HEK293 (cell line): ENCODE data around the gene IL25.

Experiments used
- CTCF ChIA-PET: fragments of 350-600 bp; formaldehyde crosslinking; extraction: SDS; loops from one replicate; lab custom pipeline; 2021; ENCODE audit warnings: antibody characterized with exemption; lab: Yijun Ruan, JAX
- POLR2A ChIA-PET: fragments of 300-600 bp; formaldehyde crosslinking; extraction: SDS; loops from one replicate; lab custom pipeline; 2020; ENCODE audit warnings: antibody characterized with exemption, inconsistent platforms; lab: Yijun Ruan, JAX
- H3K27ac ChIP-seq: fragments of 200-500 bp; sonication (Bioruptor generic); 2 replicates; pipeline ENCODE4 v1.5.1; 2014; ENCODE audit warnings: low read depth, low read length, control low read depth, inconsistent platforms; ENCODE audit errors: extremely low read depth
- H3K36me3 ChIP-seq, 2 experiments: fragments of 200-500 bp in 1 of 2; sonication (Bioruptor generic) in 1 of 2; 1 replicate in 1 of 2; 2 replicates in 1 of 2; pipeline ENCODE4 v1.5.1; 2014 to 2017; ENCODE audit warnings: inconsistent platforms in 2 of 2, low read length in 2 of 2; ENCODE audit not compliant: control insufficient read depth in 2 of 2, insufficient read depth in 1 of 2
- H3K4me1 ChIP-seq: fragments of 200-500 bp; sonication (Bioruptor generic); 2 replicates; pipeline ENCODE4 v1.5.1; 2014; ENCODE audit warnings: mild to moderate bottlenecking, low read length, inconsistent platforms; ENCODE audit not compliant: control insufficient read depth, insufficient read depth
- H3K4me3 ChIP-seq: 2 replicates; pipeline ENCODE4 v1.5.1; 2011; ENCODE audit warnings: low read depth, mild to moderate bottlenecking, control low read depth, low read length, moderate library complexity
- H3K9me3 ChIP-seq: fragments of 200-500 bp; sonication (Bioruptor generic); 2 replicates; pipeline ENCODE4 v1.5.1; 2014; ENCODE audit warnings: low read depth, low read length, inconsistent platforms; ENCODE audit not compliant: control insufficient read depth, insufficient read depth
- CTCF ChIP-seq: fragments of 450-650 bp; formaldehyde crosslinking; IDR thresholded peaks from 2 replicates; pipeline ENCODE4 v1.5.1; 2016; ENCODE audit warnings: missing biosample characterization, missing genetic modification characterization
- FEZF1 ChIP-seq: fragments of 450-650 bp; formaldehyde crosslinking; IDR thresholded peaks from 2 replicates; pipeline ENCODE4 v1.5.1; 2016; ENCODE audit warnings: missing biosample characterization, missing genetic modification characterization
- KLF8 ChIP-seq: fragments of 450-650 bp; formaldehyde crosslinking; IDR thresholded peaks from 2 replicates; pipeline ENCODE4 v1.5.1; 2016; ENCODE audit warnings: missing biosample characterization, missing genetic modification characterization
- MEIS1 ChIP-seq: sonication (generic); formaldehyde crosslinking; IDR thresholded peaks from 2 replicates; pipeline ENCODE4 v1.8.1; 2022; ENCODE audit warnings: missing genetic modification reagents, mild to moderate bottlenecking, borderline replicate concordance
- SALL2 ChIP-seq: fragments of 450-650 bp; formaldehyde crosslinking; IDR thresholded peaks from 2 replicates; pipeline ENCODE4 v1.5.0; 2017; ENCODE audit warnings: missing biosample characterization, mild to moderate bottlenecking, missing genetic modification characterization, borderline replicate concordance
- SCRT2 ChIP-seq: fragments of 450-650 bp; formaldehyde crosslinking; IDR thresholded peaks from 2 replicates; pipeline ENCODE4 v1.5.1; 2016; ENCODE audit warnings: missing biosample characterization, missing genetic modification characterization
- TRIM28 ChIP-seq: IDR thresholded peaks from 2 replicates; pipeline ENCODE4 v1.6.1; 2011; ENCODE audit warnings: low read length, control low read depth, borderline replicate concordance
- WT1 ChIP-seq: fragments of 450-650 bp; formaldehyde crosslinking; IDR thresholded peaks from 2 replicates; pipeline ENCODE4 v1.5.1; 2016; ENCODE audit warnings: missing biosample characterization, missing genetic modification characterization
- YY2 ChIP-seq: fragments of 450-650 bp; formaldehyde crosslinking; IDR thresholded peaks from 2 replicates; pipeline ENCODE4 v1.5.1; 2016; ENCODE audit warnings: missing biosample characterization, missing genetic modification characterization
- ZFP37 ChIP-seq: fragments of 450-650 bp; formaldehyde crosslinking; IDR thresholded peaks from 2 replicates; pipeline ENCODE4 v1.5.1; 2016; ENCODE audit warnings: missing biosample characterization, missing genetic modification characterization
- ZNF10 ChIP-seq: fragments of 450-650 bp; formaldehyde crosslinking; IDR thresholded peaks from 2 replicates; pipeline ENCODE4 v1.5.1; 2017; ENCODE audit warnings: missing biosample characterization, missing genetic modification characterization
- ZNF121 ChIP-seq: fragments of 450-650 bp; formaldehyde crosslinking; IDR thresholded peaks from 2 replicates; pipeline ENCODE4 v1.5.1; 2016; ENCODE audit warnings: missing biosample characterization, missing genetic modification characterization
- ZNF157 ChIP-seq: fragments of 450-650 bp; formaldehyde crosslinking; IDR thresholded peaks from 2 replicates; pipeline ENCODE4 v1.5.1; 2016; ENCODE audit warnings: missing biosample characterization, missing genetic modification characterization
- ZNF19 ChIP-seq: fragments of 450-650 bp; formaldehyde crosslinking; IDR thresholded peaks from 2 replicates; pipeline ENCODE4; 2016; ENCODE audit warnings: missing biosample characterization, missing genetic modification characterization, low read depth
- ZNF248 ChIP-seq: fragments of 450-650 bp; formaldehyde crosslinking; IDR thresholded peaks from 2 replicates; pipeline ENCODE4 v1.5.1; 2017; ENCODE audit warnings: missing biosample characterization, missing genetic modification characterization
- ZNF335 ChIP-seq: fragments of 450-650 bp; formaldehyde crosslinking; conservative IDR thresholded peaks from 2 replicates; pipeline ENCODE4 v1.5.1; 2016; ENCODE audit warnings: missing biosample characterization, missing genetic modification characterization
- ZNF391 ChIP-seq: fragments of 450-650 bp; formaldehyde crosslinking; IDR thresholded peaks from 2 replicates; pipeline ENCODE4 v1.5.1; 2016; ENCODE audit warnings: low read depth, missing biosample characterization, missing genetic modification characterization, borderline replicate concordance
- ZNF404 ChIP-seq: fragments of 450-650 bp; formaldehyde crosslinking; IDR thresholded peaks from 2 replicates; pipeline ENCODE4 v1.5.1; 2017; ENCODE audit warnings: missing biosample characterization, missing genetic modification characterization
- ZNF416 ChIP-seq: fragments of 450-650 bp; formaldehyde crosslinking; IDR thresholded peaks from 2 replicates; pipeline ENCODE4 v1.5.1; 2016; ENCODE audit warnings: missing biosample characterization, missing genetic modification characterization
- ZNF473 ChIP-seq: fragments of 450-650 bp; formaldehyde crosslinking; IDR thresholded peaks from 2 replicates; pipeline ENCODE4 v1.5.1; 2017; ENCODE audit warnings: missing biosample characterization, missing genetic modification characterization
- ZNF488 ChIP-seq: fragments of 450-650 bp; formaldehyde crosslinking; IDR thresholded peaks from 2 replicates; pipeline ENCODE4 v1.5.1; 2016; ENCODE audit warnings: missing biosample characterization, missing genetic modification characterization
- ZNF514 ChIP-seq: fragments of 450-650 bp; formaldehyde crosslinking; IDR thresholded peaks from 2 replicates; pipeline ENCODE4 v1.5.1; 2016; ENCODE audit warnings: missing biosample characterization, missing genetic modification characterization
- ZNF560 ChIP-seq: fragments of 450-650 bp; formaldehyde crosslinking; IDR thresholded peaks from 2 replicates; pipeline ENCODE4 v1.5.1; 2017; ENCODE audit warnings: missing biosample characterization, missing genetic modification characterization, borderline replicate concordance
- ZNF585B ChIP-seq: fragments of 450-650 bp; formaldehyde crosslinking; IDR thresholded peaks from 2 replicates; pipeline ENCODE4 v1.5.1; 2016; ENCODE audit warnings: missing biosample characterization, missing genetic modification characterization
- ZNF610 ChIP-seq: fragments of 450-650 bp; formaldehyde crosslinking; IDR thresholded peaks from 2 replicates; pipeline ENCODE4 v1.5.1; 2016; ENCODE audit warnings: missing biosample characterization, missing genetic modification characterization, borderline replicate concordance
- ZNF624 ChIP-seq: fragments of 450-650 bp; formaldehyde crosslinking; IDR thresholded peaks from 2 replicates; pipeline ENCODE4 v1.5.1; 2017; ENCODE audit warnings: missing biosample characterization, missing genetic modification characterization
- ZNF701 ChIP-seq: fragments of 450-650 bp; formaldehyde crosslinking; IDR thresholded peaks from 2 replicates; pipeline ENCODE4 v1.5.1; 2016; ENCODE audit warnings: missing biosample characterization, missing genetic modification characterization
- ZNF830 ChIP-seq: fragments of 450-650 bp; IDR thresholded peaks from 2 replicates; pipeline ENCODE4 v1.5.0; 2018; ENCODE audit warnings: missing biosample characterization, missing genetic modification characterization, low read depth, mild to moderate bottlenecking, moderate library complexity
- ZSCAN16 ChIP-seq: fragments of 450-650 bp; formaldehyde crosslinking; IDR thresholded peaks from 2 replicates; pipeline ENCODE4 v1.5.1; 2016; ENCODE audit warnings: missing biosample characterization, missing genetic modification characterization
- ZXDB ChIP-seq: fragments of 450-650 bp; formaldehyde crosslinking; IDR thresholded peaks from 2 replicates; pipeline ENCODE4 v1.5.1; 2016; ENCODE audit warnings: missing biosample characterization, missing genetic modification characterization
- TF ChIP-seq, protein P1 (sequence below): fragments of 450-650 bp; formaldehyde crosslinking; IDR thresholded peaks from 2 replicates; pipeline ENCODE4 v1.5.1; 2016; ENCODE audit warnings: missing biosample characterization, missing genetic modification characterization
- TF ChIP-seq, protein P2 (sequence below): fragments of 450-650 bp; formaldehyde crosslinking; IDR thresholded peaks from 2 replicates; pipeline ENCODE4 v1.5.1; 2017; ENCODE audit warnings: missing biosample characterization, missing genetic modification characterization
- TF ChIP-seq, protein P3 (sequence below): fragments of 450-650 bp; formaldehyde crosslinking; optimal IDR thresholded peaks from 2 replicates; pipeline ENCODE3; 2016; ENCODE audit warnings: missing biosample characterization, mild to moderate bottlenecking, missing genetic modification characterization

Gene IL25

GRCh38 chr14:23414254-23414653, 41.6 kb downstream of the IL25 start:
- TF ChIP-seq ZNF157 (tag by site-specific recombination) (no peak), ZNF624 (no peak), ZNF585B (no peak), YY2 (tag by site-specific recombination) (no peak), ZNF19 (tag by site-specific recombination) (no peak), ZNF404 (tag by site-specific recombination) (no peak), ZNF416 (tag by site-specific recombination) (no peak), ZNF121 (tag by site-specific recombination) (no peak), ZNF488 (tag by site-specific recombination) (no peak), ZNF473 (no peak), ZSCAN16 (tag by site-specific recombination) (no peak), CTCF (no peak), SALL2 (tag by site-specific recombination) (no peak), ZNF701 (tag by site-specific recombination) (no peak), MEIS1 (CRISPR knock-in tag) (no peak), ZNF560 (tag by site-specific recombination) (no peak), ZXDB (tag by site-specific recombination) (no peak)
- TF ChIP-seq, protein P1, sequence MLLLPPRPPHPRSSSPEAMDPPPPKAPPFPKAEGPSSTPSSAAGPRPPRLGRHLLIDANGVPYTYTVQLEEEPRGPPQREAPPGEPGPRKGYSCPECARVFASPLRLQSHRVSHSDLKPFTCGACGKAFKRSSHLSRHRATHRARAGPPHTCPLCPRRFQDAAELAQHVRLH (tag by site-specific recombination) = no peak
- TF ChIP-seq, protein P2, sequence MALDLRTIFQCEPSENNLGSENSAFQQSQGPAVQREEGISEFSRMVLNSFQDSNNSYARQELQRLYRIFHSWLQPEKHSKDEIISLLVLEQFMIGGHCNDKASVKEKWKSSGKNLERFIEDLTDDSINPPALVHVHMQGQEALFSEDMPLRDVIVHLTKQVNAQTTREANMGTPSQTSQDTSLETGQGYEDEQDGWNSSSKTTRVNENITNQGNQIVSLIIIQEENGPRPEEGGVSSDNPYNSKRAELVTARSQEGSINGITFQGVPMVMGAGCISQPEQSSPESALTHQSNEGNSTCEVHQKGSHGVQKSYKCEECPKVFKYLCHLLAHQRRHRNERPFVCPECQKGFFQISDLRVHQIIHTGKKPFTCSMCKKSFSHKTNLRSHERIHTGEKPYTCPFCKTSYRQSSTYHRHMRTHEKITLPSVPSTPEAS (tag by site-specific recombination) = no peak
- TF ChIP-seq, protein P3, sequence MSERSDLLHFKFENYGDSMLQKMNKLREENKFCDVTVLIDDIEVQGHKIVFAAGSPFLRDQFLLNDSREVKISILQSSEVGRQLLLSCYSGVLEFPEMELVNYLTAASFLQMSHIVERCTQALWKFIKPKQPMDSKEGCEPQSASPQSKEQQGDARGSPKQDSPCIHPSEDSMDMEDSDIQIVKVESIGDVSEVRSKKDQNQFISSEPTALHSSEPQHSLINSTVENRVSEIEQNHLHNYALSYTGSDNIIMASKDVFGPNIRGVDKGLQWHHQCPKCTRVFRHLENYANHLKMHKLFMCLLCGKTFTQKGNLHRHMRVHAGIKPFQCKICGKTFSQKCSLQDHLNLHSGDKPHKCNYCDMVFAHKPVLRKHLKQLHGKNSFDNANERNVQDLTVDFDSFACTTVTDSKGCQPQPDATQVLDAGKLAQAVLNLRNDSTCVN = no peak
- Histone ChIP-seq H3K4me3 (no peak overlapping the region), H3K27ac (no peak overlapping the region), H3K9me3 (no peaks in the 10 kb centered on the region), H3K36me3 (no peaks in the 10 kb centered on the region), H3K4me1 (no peaks in the 10 kb centered on the region)
- CTCF ChIA-PET = no interaction called here
- POLR2A ChIA-PET = no interaction called here

GRCh38 chr14:23414906-23415820, 42.6 kb downstream of the IL25 start:
- ChIA-PET CTCF (no interaction called here), POLR2A (no interaction called here)
- Histone ChIP-seq H3K36me3 (no peaks in the 10 kb centered on the region), H3K4me3 (no peak overlapping the region), H3K27ac (no peak overlapping the region), H3K9me3 (no peaks in the 10 kb centered on the region), H3K4me1 (no peaks in the 10 kb centered on the region)
- TF ChIP-seq ZNF830 (no peak), ZNF10 (tag by site-specific recombination) (no peak), FEZF1 (tag by site-specific recombination) (no peak), ZNF248 (tag by site-specific recombination) (no peak), WT1 (tag by site-specific recombination) (no peak), ZNF391 (tag by site-specific recombination) (no peak), KLF8 (tag by site-specific recombination) (no peak), SCRT2 (tag by site-specific recombination) (no peak), TRIM28 (no peak), ZNF335 (tag by site-specific recombination) (no peak), ZFP37 (tag by site-specific recombination) (no peak), ZNF610 (tag by site-specific recombination) (no peak), ZSCAN16 (tag by site-specific recombination) (no peak), ZNF514 (tag by site-specific recombination) (no peak)
